IPS-18c (cell line): ENCODE results near the gene ASPN.
"Not testable (repeated sequence)": the region's sequence is repeated elsewhere in the genome, so short reads cannot be mapped to it uniquely, and the experiment has no call there.

ENCODE experiments used
- H3K4me3 ChIP-seq: 2 replicates; pipeline ENCODE4 v1.7.0; 2013; ENCODE audit warnings: low read depth, mild to moderate bottlenecking, low read length, moderate library complexity; ENCODE audit not compliant: insufficient read depth
- H3K9me3 ChIP-seq: one replicate; pipeline ENCODE4 v1.6.1; 2013; ENCODE audit warnings: mild to moderate bottlenecking, low read length, moderate library complexity; ENCODE audit not compliant: control insufficient read depth, insufficient read depth

The ASPN gene

DNA sequence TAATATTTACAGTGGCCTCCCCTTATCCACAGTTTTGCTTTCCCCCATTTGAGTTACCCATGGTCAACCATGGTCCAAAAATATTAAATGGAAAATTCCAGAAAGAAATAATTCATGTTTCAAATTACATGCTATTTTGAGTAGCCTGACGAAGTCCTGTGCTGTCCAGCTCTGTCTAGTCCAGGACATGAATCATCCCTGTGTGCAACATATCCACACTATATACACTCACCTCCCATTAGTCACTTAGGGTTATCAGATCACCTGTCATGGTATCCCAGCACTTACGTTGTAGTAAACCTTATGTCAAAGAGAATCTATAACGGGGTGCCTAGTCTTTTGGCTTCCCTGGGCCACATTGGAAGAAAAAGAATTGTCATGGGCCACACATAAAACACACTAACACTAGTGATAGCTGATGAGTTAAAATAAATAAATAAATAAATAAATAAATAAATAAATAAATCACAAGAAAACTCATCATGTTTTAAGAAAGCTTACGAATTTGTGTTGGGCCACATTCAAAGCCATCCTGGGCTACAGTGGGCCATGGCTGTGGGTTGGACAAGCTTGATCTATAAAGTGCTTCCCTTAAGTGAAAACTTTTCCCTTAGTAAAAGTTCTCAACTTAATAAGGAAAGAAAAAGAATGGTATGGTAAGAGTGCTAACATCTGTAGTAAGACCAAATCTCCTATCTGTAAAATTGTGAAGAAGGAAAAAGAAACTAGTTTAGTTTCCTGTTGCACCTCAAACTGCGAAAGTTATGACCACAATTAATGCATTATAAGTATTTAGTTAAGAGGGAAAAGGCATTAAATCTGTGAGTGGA is 42.2 kb downstream of the ASPN start:
- Histone ChIP-seq H3K4me3 (no peak overlapping the region), H3K9me3 (no peaks in the 10 kb centered on the region)

DNA sequence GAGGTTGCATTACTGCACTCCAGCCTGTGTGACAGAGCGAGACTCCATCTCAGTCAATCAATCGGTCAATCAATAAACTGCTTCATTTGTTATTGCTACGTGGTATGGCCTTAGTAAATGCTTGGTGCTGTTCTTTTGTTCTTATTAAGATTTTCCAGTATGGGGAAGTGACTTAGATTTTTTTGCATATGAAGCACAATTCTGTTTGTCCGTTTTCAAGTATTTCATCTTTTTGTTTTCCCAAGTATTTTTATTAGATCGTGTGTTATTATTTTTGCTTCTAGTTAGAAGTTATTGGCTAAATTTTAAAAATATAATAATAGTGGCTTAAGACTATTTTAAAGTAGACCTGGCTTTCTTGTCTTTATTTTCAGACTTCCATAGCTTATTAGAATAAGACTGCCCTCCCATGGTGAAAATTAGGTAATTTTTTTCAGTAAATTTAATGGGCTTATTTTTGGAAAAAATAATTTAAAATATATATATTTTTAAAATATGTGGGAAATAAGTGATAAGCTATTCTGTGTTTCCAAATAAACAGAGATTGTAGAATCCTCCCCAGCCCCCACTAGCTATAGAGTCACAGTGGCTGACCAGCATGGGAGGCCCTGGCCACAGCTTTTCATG is 43.3 kb downstream of the ASPN start:
- H3K4me3 ChIP-seq = no peak overlapping the region
- no peaks in the 10 kb centered on the region for H3K9me3 ChIP-seq

DNA sequence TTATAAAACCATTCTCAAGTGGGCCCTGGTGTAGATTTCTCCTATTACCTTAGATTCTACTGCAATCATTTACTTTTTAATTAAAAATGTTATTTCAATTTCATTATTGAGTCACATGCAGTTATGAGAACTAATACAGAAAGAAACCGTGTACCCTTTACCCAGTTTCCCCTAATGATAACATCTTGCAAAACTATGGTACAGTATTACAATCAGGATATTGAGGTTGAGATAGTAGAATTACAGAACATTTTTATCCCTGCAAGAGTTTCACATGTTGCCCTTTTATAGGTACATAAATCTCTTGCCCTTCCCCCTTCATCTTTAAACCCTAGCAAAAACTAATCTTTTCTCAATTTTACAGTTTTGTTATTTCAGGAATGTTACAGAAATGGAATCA is 47.0 kb downstream of the ASPN start:
- Histone ChIP-seq H3K9me3 (no peaks in the 10 kb centered on the region), H3K4me3 (no peak overlapping the region)

DNA sequence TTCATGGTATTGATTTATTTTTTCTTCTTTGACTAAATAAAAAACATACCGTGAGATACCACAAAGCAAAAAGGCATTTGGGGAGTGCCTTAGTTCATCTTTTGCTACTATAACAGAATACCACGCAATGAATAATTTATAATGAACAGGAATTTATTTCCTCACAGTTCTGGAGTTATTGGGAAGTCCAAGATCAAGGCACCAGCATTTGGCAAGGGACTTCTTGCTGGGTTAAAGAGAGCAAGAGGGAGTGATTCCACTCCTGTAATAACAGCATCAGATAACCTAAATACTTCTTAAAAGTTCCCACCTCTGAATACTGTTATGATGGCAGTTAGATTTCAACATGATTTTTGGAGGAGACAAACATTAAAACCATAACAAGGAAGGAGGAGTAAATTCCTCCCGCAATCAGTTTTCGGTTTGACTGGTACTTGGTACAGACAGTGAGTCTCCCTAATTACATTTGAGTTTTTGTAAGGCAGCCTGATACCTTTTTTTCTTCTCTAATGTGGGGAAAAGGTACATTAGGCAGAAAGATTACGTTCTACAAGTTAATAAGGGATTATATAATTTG is 49.2 kb downstream of the ASPN start:
- Histone ChIP-seq H3K4me3 (no peak overlapping the region), H3K9me3 (no peaks in the 10 kb centered on the region)

DNA sequence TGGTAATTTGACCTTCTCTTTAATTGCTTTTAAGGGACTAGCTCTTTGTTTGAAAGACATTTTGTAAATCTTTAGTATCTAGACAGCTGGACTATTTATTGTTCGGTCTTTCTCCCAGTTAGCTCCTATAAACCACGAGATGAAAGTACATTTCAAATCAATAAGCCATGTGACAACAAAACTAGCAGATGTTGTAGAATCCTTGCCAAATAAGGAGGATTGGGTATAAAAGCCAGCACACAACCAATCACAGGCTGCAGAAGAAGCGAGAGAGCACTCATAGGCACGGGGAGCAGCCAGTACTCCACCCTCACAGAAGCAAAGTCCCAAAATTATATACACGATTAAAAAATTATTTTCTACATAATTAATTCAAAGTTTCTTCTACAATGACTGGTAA is 50.0 kb downstream of the ASPN start:
- no peak overlapping the region for H3K4me3 ChIP-seq
- H3K9me3 ChIP-seq = no peaks in the 10 kb centered on the region

GRCh38 chr9:92429836-92430235 is 52.5 kb downstream of the ASPN start:
- H3K9me3 ChIP-seq = no peaks in the 10 kb centered on the region
- H3K4me3 ChIP-seq = no peak overlapping the region

GRCh38 chr9:92426501-92427145 is 55.7 kb downstream of the ASPN start:
- Histone ChIP-seq H3K4me3 (no peak overlapping the region), H3K9me3 (no peaks in the 10 kb centered on the region)

DNA sequence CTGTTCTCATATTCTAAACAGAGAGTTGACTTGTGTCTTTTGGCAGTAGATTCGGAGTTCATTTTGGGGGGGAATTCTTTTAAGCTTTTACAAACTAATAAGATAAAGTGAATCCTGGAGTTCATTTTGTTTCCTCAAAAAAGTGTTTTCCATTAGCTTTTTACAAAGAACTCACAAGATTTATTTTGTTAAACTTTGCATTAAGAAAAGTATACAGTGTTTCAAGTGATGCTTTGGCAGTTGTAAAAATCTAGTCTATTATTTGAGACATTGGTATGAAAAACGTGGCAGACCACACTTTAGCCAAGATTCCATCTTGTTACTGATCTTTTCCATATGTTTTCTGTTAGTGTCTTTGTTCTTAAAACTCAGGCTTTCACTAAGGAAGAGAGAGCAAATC is 56.8 kb downstream of the ASPN start:
- H3K9me3 ChIP-seq = no peaks in the 10 kb centered on the region

DNA sequence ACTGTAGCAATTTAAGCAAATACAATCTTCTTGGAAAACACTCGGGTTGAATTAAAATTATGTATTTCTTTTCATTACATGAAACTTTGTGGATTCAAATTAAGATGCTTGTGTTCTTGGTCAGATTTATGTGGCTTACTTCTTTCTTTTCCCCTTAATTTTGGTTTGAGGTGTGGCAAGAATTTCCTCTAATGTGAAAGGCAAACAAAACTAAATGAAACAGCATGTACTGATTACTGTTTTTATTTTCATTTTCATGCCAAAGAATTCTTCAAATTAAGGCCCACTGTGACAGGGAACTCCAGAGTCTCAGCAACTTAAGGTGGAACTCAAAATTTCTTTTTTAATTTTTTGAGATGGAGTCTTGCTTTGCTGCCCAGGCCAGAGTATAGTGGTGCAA is 58.0 kb downstream of the ASPN start, which contains the start of gene OMD:
Gene OMD, minus strand, starts transcription at position 132 of the 400 bp plus-strand sequence. CDS start 6,913 bp downstream, outside the sequence.
- H3K4me3 ChIP-seq = no peak within 1 kb of the TSS
- no peaks in the 10 kb centered on the region for H3K9me3 ChIP-seq

More for the DNA sequence above, 56.8 kb downstream of the ASPN start:
- H3K4me3 ChIP-seq = no peak overlapping the region

DNA sequence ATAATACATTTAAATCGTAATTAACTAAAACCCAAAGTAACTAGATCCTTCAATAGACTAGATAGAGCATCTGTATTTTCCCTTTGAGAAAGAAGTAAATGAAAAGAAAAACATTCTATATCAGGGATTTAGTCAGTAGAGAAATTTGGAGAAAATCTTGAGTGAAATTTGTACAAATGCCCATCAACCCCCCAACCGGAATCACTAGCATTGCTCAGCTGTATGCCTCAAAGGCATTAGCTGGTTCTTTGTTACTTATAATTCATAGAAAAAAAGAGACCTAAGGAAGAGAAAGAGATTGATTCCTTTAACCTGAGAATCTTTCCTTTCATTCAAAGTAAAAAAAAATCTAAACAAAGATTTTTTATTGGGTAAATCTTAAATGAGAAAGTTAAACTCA is 58.7 kb downstream of the ASPN start:
- Histone ChIP-seq H3K4me3 (no peak overlapping the region), H3K9me3 (no peaks in the 10 kb centered on the region)

GRCh38 chr9:92422611-92423338 is 59.5 kb downstream of the ASPN start:
- Histone ChIP-seq H3K9me3 (no peaks in the 10 kb centered on the region), H3K4me3 (no peak overlapping the region)

GRCh38 chr9:92414566-92414965 is 67.7 kb downstream of the ASPN start:
- no peak overlapping the region for H3K4me3 ChIP-seq
- no peaks in the 10 kb centered on the region for H3K9me3 ChIP-seq

GRCh38 chr9:92411157-92411556 is 71.1 kb downstream of the ASPN start:
- not testable (repeated sequence) for H3K4me3 ChIP-seq, H3K9me3 ChIP-seq

DNA sequence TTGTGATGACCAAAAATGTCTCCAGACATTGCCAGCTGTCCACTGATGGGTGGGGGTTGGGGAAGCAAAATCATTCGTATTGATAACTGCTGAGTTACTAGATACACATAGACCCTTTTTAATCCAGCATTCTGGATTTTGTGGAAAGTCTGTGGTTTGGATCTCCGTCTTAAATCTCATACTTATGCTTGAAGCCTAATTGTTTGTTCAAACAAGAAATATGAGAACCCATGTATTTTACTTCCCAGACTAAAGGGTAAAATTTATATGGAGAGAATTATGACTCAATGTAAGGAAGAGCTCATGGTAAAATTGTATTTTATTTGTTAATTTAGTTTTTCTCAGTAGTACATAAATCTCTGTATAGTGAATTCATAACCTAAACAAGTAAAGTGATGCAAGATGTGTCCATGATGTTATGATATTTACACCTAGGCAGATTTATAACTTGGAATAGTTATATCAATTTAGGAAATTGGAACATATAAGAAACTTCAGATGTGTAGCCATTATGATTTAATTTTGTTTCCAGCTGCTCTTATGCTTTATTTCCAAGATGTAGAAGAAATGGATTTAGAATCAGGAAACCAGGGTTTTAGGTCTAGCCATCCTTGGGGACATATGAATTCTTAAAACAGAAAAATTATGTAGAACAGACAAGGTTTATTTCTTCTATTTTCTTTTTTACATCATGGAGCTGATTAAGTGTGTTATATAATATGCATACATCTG is 73.4 kb downstream of the ASPN start:
- Histone ChIP-seq H3K9me3 (no peaks in the 10 kb centered on the region), H3K4me3 (no peak overlapping the region)

GRCh38 chr9:92407818-92408217 is 74.5 kb downstream of the ASPN start:
- Histone ChIP-seq H3K9me3 (no peaks in the 10 kb centered on the region), H3K4me3 (no peak overlapping the region)

DNA sequence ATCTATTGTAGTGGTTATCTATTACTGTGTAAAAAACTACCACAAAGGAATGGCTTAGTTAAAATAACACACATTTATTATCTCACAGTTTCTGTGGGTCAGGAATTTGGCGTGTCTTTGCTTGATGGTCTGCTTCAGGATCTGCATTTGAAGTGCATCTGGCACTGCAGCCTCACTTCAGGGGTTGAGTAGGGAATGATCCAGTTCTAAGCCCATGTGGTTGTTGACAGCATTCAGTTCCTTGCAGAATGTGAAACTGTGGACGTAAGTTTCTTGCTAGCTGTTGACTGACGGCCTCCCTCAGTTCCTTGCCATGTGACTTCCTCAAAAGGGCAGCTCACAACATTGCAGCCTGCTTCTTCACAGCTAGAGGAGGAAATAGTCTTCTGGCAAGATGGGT is 75.8 kb downstream of the ASPN start:
- no peak overlapping the region for H3K4me3 ChIP-seq

More for the DNA sequence above, 75.8 kb downstream of the ASPN start:
- H3K9me3 ChIP-seq = no peaks in the 10 kb centered on the region
